HFF-Myc (cell line): Measurements from ENCODE around the gene SELENBP1.

Source experiments
- DNase-seq: peaks from one replicate; pipeline ENCODE4 v3.0.0-alpha.2; 2011; ENCODE audit warnings: low read depth; ENCODE audit errors: extremely low read depth
- H3K4me3 ChIP-seq: replicated peaks from 2 replicates; pipeline ENCODE4 v1.5.1; 2011; ENCODE audit warnings: low read depth, mild to moderate bottlenecking, control low read depth, low read length
- CTCF ChIP-seq: IDR thresholded peaks from 2 replicates; pipeline ENCODE4 v1.5.1; 2012; ENCODE audit warnings: mild to moderate bottlenecking, low read depth, low read length, control low read depth; ENCODE audit errors: missing control alignments

The SELENBP1 gene

DNA sequence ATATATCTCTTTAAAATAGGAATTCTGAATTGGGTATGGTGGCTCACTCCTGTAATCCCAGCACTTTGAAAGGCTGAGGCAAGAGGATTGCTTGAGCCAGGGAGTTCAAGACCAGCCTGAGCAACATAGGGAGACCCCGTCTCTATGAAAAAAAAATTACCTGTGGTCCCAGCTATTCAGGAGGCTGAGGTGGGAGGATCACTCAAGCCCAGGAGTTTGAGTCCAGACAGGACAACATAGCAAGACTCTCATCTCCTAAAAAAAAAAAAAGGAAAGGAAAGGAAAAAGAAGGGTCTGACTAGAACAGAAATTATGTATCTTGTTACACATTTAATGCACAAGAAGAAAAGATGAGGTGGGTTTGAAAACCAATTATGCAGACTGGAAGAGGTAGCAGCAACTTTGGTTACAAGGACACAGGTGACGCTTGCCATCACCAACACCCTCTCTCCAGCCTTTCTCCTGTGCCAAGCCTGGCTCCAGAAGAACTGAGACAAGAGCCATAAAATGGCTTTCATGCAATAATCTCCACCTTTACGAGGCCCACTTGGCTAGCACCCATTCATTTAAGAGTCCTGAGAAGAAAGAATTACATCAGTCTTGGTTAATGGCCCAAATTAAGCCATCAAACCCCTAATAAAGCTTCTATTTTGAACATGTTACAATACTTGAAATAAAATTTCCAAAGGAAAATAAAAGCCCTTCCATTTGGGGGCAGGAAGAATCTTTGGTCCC is 4.8 kb upstream of the SELENBP1 start:
- no peak for TF ChIP-seq CTCF

DNA sequence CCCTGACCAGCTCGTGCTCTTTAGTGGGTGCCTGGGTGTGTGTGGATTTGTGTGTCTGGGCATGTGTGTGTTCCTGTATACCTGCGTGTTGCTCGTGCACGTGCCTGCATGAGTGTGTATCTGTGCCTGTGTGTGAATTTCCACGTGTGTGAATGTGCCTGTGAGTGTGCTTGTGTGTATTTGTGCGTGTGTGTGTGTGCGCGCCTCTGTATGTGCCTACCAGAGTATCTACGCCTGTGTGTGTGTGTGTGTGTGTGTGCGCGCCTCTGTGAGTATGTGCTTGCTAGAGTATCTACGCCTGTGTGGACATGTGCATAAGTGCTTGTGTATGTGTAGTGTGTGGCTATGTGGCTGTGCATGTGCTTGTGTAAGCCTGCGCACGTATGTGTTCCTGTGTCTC is 691 bp upstream of the SELENBP1 start:
- DNase-seq, result no peak
- no peak for TF ChIP-seq CTCF
- H3K4me3 ChIP-seq, result no peak overlapping the region

More for the DNA sequence above, 4.8 kb upstream of the SELENBP1 start:
- no peak for DNase-seq
- H3K4me3 ChIP-seq, result no peak overlapping the region

GRCh38 chr1:151371370-151372057 is 991 bp downstream of the SELENBP1 start:
- peak overlapping the region; percentile 46 for H3K4me3 ChIP-seq
- no peak for TF ChIP-seq CTCF
- DNase-seq, result no peak

- no peak for TF ChIP-seq CTCF
- H3K4me3 ChIP-seq, result no peak overlapping the region
- DNase-seq, result no peak
Observed at GRCh38 chr1:151370211-151370911, 2.1 kb downstream of the SELENBP1 start.

DNA sequence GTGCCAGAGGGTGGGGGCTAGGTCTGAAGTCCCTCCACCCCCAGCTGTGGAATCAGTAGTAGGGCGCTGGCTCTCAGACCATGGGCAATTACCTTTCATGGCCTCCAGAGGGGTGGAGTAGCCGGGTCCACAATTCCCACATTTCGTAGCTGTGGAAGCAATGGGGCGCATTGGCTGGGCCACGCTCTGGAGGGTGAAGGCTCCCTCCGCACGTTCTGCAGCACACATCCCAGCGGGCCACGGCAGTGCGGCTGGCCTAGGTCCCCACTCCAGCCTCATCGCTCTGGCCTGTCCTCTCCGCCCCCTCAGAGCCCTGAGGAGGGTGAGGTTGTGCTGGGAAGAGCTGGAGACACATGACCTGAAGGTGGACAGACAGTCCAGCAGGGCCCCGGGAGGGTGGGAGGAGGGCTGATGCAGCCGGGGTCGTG is 2.9 kb downstream of the SELENBP1 start:
- H3K4me3 ChIP-seq, result no peak overlapping the region
- no peak for TF ChIP-seq CTCF
- no peak for DNase-seq

DNA sequence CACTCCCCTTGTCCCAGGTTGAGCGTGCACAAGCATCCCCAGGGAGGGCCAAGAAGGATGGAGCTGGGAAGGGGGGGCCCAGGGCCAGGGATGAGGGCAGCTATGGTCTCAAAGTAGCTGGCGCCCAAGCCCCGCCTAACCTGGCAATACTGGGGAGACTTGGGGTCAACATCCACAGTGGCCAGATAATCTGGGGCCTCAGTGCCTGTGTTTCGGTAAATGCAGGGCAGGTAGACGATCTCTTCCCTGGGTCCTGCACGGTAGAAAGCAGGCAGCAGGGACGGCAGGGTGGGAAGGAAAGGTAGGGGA is 3.2 kb downstream of the SELENBP1 start:
- no peak overlapping the region for H3K4me3 ChIP-seq
- DNase-seq, result no peak
- TF ChIP-seq CTCF, result no peak
